ENCODE results near the gene MYO1B.

DNA sequence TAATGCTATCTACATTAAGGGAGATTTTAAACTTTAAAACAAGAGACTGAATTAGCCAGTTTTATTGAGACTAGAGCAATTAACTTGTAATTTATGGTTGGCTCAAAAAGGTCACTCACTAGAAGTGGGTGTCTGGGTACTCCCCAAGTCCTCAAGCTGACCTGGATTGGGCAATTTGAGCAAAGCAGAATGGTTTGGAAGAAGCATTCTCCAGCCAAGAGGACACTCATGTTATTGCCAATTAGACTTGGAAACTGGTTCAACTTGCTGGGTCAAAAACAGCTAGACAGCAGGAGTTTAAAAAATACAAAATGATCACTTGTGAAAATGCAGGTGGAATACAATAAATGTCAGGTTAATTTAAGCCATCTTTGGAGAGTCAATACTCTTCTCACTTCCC lies 29.5 kb upstream of the MYO1B start:
- TF ChIP-seq CTCF (IDR thresholded peaks at IDR 0.05) (no peak), POLR2A (IDR thresholded peaks at IDR 0.05) (no peak), EP300 (IDR thresholded peaks at IDR 0.05) (peak in 1 of 4 donors; percentile 82), POLR2AphosphoS5 (IDR thresholded peaks at IDR 0.05) (peak in 1 of 2 donors; percentile 42)

Data from upper lobe of left lung (tissue), 4 donors.